Stimulated activated CD8-positive, alpha-beta memory T cell treated with anti-CD3 and anti-CD28 coated beads, Interleukin-7, amount 100 ng/mL, for 4 hours (primary cell): ENCODE measurements around the gene HMOX2.

Source experiments
- DNase-seq, 2 donors: peaks; one replicate each; pipeline ENCODE4 v3.0.0-alpha.2; 2020; ENCODE audit warnings: low read depth in 2 of 2

Gene HMOX2

GRCh38 chr16:4525069-4525468 is 48.9 kb downstream of the HMOX2 start:
- no peak for DNase-seq

GRCh38 chr16:4525634-4526277 is 49.6 kb downstream of the HMOX2 start:
- no peak for DNase-seq

- no peak for DNase-seq
These were observed 53.2 kb downstream of the HMOX2 start for GRCh38 chr16:4529085-4530060.

GRCh38 chr16:4531811-4532210 is 55.6 kb downstream of the HMOX2 start:
- no peak for DNase-seq

- no peak for DNase-seq
These were observed 56.0 kb downstream of the HMOX2 start for GRCh38 chr16:4532238-4532637.

- no peak for DNase-seq
These were observed 57.3 kb downstream of the HMOX2 start for GRCh38 chr16:4533490-4533889.

GRCh38 chr16:4534151-4534790 is 58.1 kb downstream of the HMOX2 start:
- DNase-seq, result no peak

GRCh38 chr16:4535627-4536108 is 59.5 kb downstream of the HMOX2 start:
- no peak for DNase-seq

- no peak for DNase-seq
These were observed 60.4 kb downstream of the HMOX2 start for GRCh38 chr16:4536391-4537106.

GRCh38 chr16:4537376-4538343 is 61.5 kb downstream of the HMOX2 start:
- no peak for DNase-seq

GRCh38 chr16:4538350-4539235 is 62.4 kb downstream of the HMOX2 start, which contains the start of gene CDIP1:
Gene CDIP1, minus strand, starts transcription at chr16:4538773. Its CDS starts 24,643 bp downstream, at chr16:4514130.
- DNase-seq, result peak; percentile 94 to 95

GRCh38 chr16:4539716-4540284 is 63.6 kb downstream of the HMOX2 start:
- no peak for DNase-seq

GRCh38 chr16:4544473-4544872 is 68.3 kb downstream of the HMOX2 start:
- DNase-seq, result no peak

GRCh38 chr16:4548124-4548523 is 71.9 kb downstream of the HMOX2 start:
- DNase-seq, result no peak

GRCh38 chr16:4550591-4550990 is 74.4 kb downstream of the HMOX2 start:
- no peak for DNase-seq

- no peak for DNase-seq
These were observed 76.3 kb downstream of the HMOX2 start for GRCh38 chr16:4552541-4552940.

GRCh38 chr16:4556112-4556511 is 79.9 kb downstream of the HMOX2 start, which contains the start of gene C16orf96:
Gene C16orf96, plus strand, starts transcription at chr16:4556340. Its CDS starts 150 bp downstream, at chr16:4556490.
- no peak for DNase-seq

GRCh38 chr16:4556580-4556979 is 80.4 kb downstream of the HMOX2 start:
- DNase-seq, result no peak

GRCh38 chr16:4557973-4558372 is 81.8 kb downstream of the HMOX2 start:
- no peak for DNase-seq
